ENCODE measurements around the gene PLEKHG4B.

- TF ChIP-seq, protein P1, sequence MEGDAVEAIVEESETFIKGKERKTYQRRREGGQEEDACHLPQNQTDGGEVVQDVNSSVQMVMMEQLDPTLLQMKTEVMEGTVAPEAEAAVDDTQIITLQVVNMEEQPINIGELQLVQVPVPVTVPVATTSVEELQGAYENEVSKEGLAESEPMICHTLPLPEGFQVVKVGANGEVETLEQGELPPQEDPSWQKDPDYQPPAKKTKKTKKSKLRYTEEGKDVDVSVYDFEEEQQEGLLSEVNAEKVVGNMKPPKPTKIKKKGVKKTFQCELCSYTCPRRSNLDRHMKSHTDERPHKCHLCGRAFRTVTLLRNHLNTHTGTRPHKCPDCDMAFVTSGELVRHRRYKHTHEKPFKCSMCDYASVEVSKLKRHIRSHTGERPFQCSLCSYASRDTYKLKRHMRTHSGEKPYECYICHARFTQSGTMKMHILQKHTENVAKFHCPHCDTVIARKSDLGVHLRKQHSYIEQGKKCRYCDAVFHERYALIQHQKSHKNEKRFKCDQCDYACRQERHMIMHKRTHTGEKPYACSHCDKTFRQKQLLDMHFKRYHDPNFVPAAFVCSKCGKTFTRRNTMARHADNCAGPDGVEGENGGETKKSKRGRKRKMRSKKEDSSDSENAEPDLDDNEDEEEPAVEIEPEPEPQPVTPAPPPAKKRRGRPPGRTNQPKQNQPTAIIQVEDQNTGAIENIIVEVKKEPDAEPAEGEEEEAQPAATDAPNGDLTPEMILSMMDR (optimal IDR thresholded peaks at IDR 0.05 in 1 of 3, IDR thresholded peaks at IDR 0.05 in 1 of 3, conservative IDR thresholded peaks at IDR 0.05 in 1 of 3; ENCODE audit: extremely low read depth in 1 of 3, insufficient read depth in 2 of 3, low read length in 3 of 3): no peak
- no peak for TF ChIP-seq EZH2 (IDR thresholded peaks at IDR 0.05; ENCODE audit: low read length)
These were observed 6.5 kb upstream of the PLEKHG4B start for GRCh38 chr5:85334-85995.

Data from keratinocyte (primary cell).